Duodenal mucosa (tissue), 2 donors: ENCODE data around the gene KRT28.
A peak's percentile ranks its signal among the peaks of the same experiment; 100 is the strongest.
"Not testable (repeated sequence)": the region's sequence is repeated elsewhere in the genome, so short reads cannot be mapped to it uniquely, and the experiment has no call there.

Experiments used
- H3K27ac ChIP-seq: one replicate; pipeline ENCODE4 v1.7.0; 2013; ENCODE audit warnings: low read depth, low read length
- H3K27me3 ChIP-seq, 2 donors: one replicate each; pipeline ENCODE4 v1.7.0; 2013; ENCODE audit warnings: low read length in 2 of 2, control low read depth in 1 of 2; ENCODE audit not compliant: insufficient read depth in 2 of 2, control insufficient read depth in 1 of 2
- H3K36me3 ChIP-seq, 2 donors: one replicate each; pipeline ENCODE4 v1.7.0; 2013; ENCODE audit warnings: low read length in 2 of 2, control low read depth in 1 of 2; ENCODE audit not compliant: insufficient read depth in 2 of 2, control insufficient read depth in 1 of 2
- H3K4me1 ChIP-seq, 2 donors: one replicate each; pipeline ENCODE4 v1.7.0; 2013; ENCODE audit warnings: low read length in 2 of 2, control low read depth in 1 of 2; ENCODE audit not compliant: insufficient read depth in 2 of 2, control insufficient read depth in 1 of 2
- H3K4me3 ChIP-seq, 2 donors: one replicate each; pipeline ENCODE4 v1.7.0; 2013; ENCODE audit warnings: low read length in 2 of 2, low read depth in 1 of 2
- H3K9ac ChIP-seq, 2 donors: one replicate each; pipeline ENCODE4 v1.7.0; 2013; ENCODE audit warnings: low read length in 2 of 2, low read depth in 1 of 2
- H3K9me3 ChIP-seq, 2 donors: one replicate each; pipeline ENCODE4 v1.7.0; 2013; ENCODE audit warnings: low read length in 2 of 2, control low read depth in 1 of 2; ENCODE audit not compliant: control insufficient read depth in 1 of 2

KRT28 gene

DNA sequence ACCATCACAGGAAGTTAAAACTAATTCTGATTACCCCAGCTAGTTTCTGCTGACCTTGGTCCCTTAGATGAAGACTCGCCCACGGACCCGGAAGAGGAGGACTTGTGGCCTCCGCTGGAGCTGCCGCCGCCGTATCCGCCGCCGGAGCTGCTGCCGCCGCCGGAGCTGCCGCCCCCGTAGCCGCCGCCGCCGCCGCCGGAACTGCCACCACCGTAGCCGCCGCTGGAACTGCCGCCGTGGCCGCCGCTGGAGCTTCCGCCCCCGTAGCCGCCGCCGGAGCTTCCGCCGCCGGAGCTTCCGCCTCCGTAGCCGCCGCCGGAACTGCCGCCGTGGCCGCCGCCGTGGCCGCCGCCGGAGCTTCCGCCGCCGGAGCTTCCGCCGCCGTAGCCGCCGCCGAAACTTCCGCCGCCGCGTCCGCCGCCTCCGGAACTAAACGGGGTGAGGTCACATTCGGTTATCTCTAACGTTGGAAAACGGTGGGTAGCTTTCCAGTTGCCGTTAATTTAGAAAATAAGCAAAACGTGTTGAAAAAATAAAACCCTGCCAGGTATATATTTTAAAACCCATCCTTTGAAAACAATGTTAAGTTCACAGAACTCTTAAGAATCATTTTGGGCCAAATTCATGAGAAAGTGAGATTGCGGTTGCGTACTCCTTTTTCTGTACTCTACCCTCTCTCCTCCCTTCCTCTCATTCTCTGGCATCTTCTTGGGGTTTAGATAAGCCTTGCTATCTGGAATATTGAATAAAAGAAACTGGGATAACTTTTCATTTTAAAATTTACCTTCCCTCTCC is 19.2 kb upstream of the KRT28 start:
- H3K4me3 ChIP-seq, result peak overlapping the region; percentile 78 to 85
- peaks cover 0 to 3% of the 10 kb centered on the region in 2 donors for H3K4me1 ChIP-seq
- no peaks in the 10 kb centered on the region for H3K9me3 ChIP-seq
- H3K27me3 ChIP-seq, result no peaks in the 10 kb centered on the region
- H3K9ac ChIP-seq, result peak overlapping the region in 1 of 2 donors; percentile 50
- peak overlapping the region; percentile 91 for H3K27ac ChIP-seq
- peaks cover 0 to 8% of the 10 kb centered on the region in 2 donors for H3K36me3 ChIP-seq

DNA sequence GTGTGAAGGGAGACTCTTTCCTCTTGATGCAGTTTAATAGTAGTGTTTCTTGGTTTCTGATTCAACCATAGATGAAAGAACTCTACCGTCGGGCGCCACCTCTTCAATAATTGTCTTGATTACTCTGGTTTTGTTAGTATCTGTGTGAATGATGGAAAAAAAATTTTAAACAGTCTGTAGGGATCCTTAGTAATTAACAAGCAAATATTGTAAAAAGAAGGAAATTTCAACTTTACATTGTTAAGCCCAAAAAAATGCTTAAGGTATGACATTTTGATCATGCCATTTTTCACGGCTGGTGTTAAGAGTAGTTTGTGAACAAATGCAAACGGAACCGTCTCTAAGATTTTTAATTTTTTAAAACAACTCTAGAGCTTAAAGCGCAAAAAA is 18.6 kb upstream of the KRT28 start:
- Histone ChIP-seq H3K9me3 (no peaks in the 10 kb centered on the region), H3K4me3 (peak overlapping the region; percentile 73 to 78), H3K9ac (peak overlapping the region in 1 of 2 donors; percentile 50), H3K36me3 (peaks cover 0 to 8% of the 10 kb centered on the region in 2 donors), H3K27me3 (no peaks in the 10 kb centered on the region), H3K27ac (peak overlapping the region; percentile 91), H3K4me1 (peaks cover 0 to 3% of the 10 kb centered on the region in 2 donors)

DNA sequence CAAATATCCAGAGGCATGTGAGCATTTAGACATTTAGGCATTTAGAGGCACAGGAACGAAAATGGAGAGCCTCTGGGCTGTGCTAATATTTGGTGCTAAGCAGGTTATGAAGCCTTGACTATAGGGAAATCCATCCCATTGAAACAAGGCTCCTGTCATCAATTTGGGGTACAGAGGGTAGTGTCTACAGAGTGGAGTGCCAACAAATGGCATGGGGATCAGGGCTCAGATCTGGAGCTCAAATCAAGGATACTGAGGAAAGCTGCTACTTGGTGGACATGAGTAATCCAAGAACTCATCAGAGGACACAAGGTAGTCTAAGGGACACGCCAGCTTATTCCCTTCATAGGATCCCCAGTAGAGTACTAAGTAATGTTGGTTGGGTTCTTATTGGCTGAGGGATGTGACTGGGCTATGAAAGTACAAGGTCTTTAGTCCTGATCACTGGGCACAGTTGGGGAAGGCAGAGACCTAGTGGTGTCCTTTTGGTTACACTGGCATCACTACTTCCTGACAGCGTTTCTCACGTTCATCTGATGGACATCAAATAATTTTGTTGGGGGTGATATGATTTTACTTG is 17.4 kb upstream of the KRT28 start:
- H3K27ac ChIP-seq, result no peak overlapping the region
- H3K27me3 ChIP-seq, result peaks cover 5 to 8% of the 10 kb centered on the region in 2 donors
- peaks cover 0 to 3% of the 10 kb centered on the region in 2 donors for H3K4me1 ChIP-seq
- peaks cover 0 to 8% of the 10 kb centered on the region in 2 donors for H3K36me3 ChIP-seq
- H3K4me3 ChIP-seq, result no peak overlapping the region
- H3K9ac ChIP-seq, result no peak overlapping the region
- H3K9me3 ChIP-seq, result no peaks in the 10 kb centered on the region

DNA sequence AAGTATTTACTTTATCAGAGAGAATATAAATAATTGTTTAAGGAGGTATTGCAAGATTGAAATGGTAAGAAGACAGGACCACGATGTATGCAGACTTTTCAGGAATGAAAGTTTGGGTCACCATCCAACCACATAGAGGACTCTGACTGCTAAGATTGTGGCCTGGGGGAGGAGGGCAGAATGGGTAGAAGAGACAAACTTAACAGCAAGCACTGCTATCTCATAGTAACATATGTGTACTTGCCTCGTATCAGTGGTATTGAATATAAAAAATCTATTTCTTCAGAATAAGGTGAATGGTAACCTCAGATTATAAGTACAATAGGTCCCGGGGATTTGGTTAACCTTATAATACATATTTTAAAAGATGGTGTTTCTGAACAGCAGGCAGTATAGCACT is 16.8 kb upstream of the KRT28 start:
- H3K4me1 ChIP-seq, result peaks cover 0 to 3% of the 10 kb centered on the region in 2 donors
- H3K27me3 ChIP-seq, result peaks cover 8 to 14% of the 10 kb centered on the region in 2 donors
- no peak overlapping the region for H3K27ac ChIP-seq
- peaks cover 0 to 8% of the 10 kb centered on the region in 2 donors for H3K36me3 ChIP-seq
- no peak overlapping the region for H3K4me3 ChIP-seq
- H3K9ac ChIP-seq, result no peak overlapping the region
- H3K9me3 ChIP-seq, result no peaks in the 10 kb centered on the region

DNA sequence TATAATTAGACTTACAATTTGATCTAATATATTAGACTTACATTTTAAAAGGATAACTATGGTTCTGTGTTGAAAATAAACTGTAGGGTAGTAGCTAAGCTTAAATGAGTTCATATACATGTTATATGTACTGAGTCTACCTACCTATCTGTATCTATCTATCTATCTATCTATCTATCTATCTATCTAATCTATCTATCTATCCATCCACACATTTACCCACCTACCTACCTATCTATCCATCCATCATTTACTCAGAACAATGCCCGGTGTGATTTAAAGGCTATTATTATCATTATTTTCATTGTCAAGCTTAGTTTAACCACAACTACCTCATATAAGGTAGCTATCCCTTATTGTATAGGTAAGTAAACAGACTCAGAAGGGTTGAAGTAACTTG is 15.6 kb upstream of the KRT28 start:
- H3K27ac ChIP-seq, result no peak overlapping the region
- peaks cover 0 to 3% of the 10 kb centered on the region in 2 donors for H3K4me1 ChIP-seq
- no peak overlapping the region for H3K4me3 ChIP-seq
- no peaks in the 10 kb centered on the region for H3K9me3 ChIP-seq
- H3K27me3 ChIP-seq, result peaks cover 13 to 24% of the 10 kb centered on the region in 2 donors
- H3K9ac ChIP-seq, result no peak overlapping the region
- H3K36me3 ChIP-seq, result peaks cover 0 to 8% of the 10 kb centered on the region in 2 donors

DNA sequence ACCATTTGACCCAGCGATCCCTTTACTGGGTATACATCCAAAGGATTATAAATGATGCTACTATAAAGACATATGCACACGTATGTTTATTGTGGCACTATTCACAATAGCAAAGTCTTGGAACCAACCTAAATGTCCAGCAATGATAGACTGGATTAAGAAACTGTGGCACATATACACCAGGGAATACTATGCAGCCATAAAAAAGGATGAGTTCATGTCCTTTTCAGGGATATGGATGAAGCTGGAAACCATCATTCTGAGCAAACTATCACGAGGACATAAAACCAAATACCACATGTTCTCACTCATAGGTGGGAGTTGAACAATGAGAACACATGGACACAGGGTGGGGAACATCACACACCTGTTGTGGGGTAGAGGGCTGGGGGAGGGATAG is 14.9 kb upstream of the KRT28 start:
- not testable (repeated sequence) for H3K9ac ChIP-seq, H3K36me3 ChIP-seq, H3K27ac ChIP-seq

DNA sequence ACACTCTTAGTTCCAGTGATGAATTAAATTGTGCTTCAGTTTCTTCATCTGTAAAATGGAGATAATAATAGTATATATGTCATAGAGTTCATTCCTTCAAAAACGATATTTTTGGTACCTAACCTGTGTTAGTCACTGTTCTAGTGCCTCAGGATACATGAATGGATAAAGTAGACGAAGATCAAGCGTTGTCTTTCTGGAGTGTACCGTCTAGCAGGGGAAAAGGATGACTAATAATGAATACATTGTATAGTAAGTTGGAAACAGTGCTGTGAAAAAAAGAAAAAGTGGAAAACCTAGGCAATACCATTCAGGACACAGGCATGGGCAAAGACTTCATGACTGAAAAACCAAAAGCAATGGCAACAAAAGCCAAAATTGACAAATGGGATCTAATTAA is 14.0 kb upstream of the KRT28 start:
- no peak overlapping the region for H3K27ac ChIP-seq
- H3K27me3 ChIP-seq, result peaks cover 19 to 37% of the 10 kb centered on the region in 2 donors
- H3K9me3 ChIP-seq, result no peaks in the 10 kb centered on the region
- peaks cover 0 to 8% of the 10 kb centered on the region in 2 donors for H3K36me3 ChIP-seq
- H3K4me1 ChIP-seq, result peaks cover 0 to 3% of the 10 kb centered on the region in 2 donors
- no peak overlapping the region for H3K4me3 ChIP-seq
- no peak overlapping the region for H3K9ac ChIP-seq

More for the DNA sequence above, 14.9 kb upstream of the KRT28 start:
- H3K4me3 ChIP-seq, H3K4me1 ChIP-seq, H3K9me3 ChIP-seq: not testable (repeated sequence)
- peaks cover 19 to 31% of the 10 kb centered on the region in 2 donors for H3K27me3 ChIP-seq

DNA sequence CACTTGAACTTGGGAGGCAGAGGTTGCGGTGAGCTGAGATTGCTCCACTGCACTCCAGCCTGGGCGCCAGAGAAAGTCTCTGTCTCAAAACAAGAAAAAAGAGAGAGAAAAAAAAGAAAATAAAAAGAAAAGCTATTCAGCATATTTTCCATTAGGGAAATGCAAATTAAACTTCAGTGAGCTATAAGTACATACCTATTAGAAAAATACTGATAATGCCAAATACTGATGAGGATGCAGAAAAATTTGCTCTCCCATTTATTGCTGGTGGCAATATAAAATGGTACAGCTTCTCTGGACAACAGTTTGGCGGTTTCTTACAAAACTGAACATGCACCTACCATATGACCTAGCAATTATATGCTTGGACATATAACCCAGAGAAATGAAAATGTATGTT is 12.9 kb upstream of the KRT28 start:
- H3K9me3 ChIP-seq, result no peaks in the 10 kb centered on the region
- no peaks in the 10 kb centered on the region for H3K4me1 ChIP-seq
- no peak overlapping the region for H3K9ac ChIP-seq
- H3K4me3 ChIP-seq, result no peak overlapping the region
- no peak overlapping the region for H3K27ac ChIP-seq
- peaks cover 21 to 40% of the 10 kb centered on the region in 2 donors for H3K27me3 ChIP-seq
- peaks cover 0 to 8% of the 10 kb centered on the region in 2 donors for H3K36me3 ChIP-seq

DNA sequence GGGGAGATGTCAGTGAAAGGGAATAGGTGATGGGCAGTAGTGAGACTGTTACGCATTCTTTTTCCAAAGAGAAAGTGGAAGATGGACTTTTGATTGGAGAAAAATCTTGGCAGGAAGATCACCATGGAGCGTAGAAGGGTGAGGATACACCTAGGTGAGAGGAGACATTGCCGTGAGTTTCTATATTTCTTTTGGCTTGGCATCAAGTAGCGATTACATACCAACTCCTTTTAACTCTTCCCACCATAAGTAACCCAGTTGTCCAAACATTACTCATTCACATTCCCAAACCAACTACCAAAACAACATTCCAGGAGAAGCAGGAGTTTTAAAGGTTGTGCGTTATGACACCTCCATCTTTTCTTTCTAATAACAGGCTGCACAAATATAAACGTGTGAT is 10.7 kb upstream of the KRT28 start:
- H3K27ac ChIP-seq, result no peak overlapping the region
- peaks cover 35 to 49% of the 10 kb centered on the region in 2 donors for H3K27me3 ChIP-seq
- H3K4me1 ChIP-seq, result no peaks in the 10 kb centered on the region
- H3K36me3 ChIP-seq, result no peaks in the 10 kb centered on the region
- no peaks in the 10 kb centered on the region for H3K9me3 ChIP-seq
- H3K4me3 ChIP-seq, result no peak overlapping the region
- no peak overlapping the region for H3K9ac ChIP-seq

DNA sequence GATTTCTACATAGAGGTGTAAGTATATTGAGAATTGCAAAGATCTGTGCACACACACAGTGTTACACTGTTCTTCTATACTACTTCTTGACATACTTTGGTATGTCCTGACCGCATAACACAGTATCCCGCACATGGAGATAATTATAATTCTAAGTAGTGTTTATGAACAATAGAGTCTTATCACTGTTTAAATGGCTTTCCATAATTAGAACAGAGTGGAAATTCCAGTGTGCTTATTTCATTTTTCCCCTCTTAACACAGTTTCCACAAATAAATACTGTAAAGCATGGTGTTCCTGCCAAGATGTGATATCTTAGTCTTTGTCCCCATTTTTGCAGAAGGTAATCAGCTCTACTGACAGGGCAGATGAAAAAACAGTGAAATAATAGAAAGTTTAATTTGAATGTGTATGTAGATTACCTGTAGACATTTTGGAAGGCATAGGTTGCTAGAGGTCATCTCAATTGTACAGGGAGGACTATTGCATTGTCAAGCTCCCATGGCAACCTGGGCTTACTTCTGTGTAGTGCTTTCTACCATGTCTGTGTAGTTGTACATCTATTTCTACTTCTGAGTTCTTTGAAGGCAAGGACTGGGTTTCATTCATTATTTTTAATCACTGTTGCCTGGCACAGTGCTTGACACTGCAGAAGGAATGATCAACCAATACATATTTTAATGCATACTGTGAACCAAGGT is 10.1 kb upstream of the KRT28 start:
- Histone ChIP-seq H3K4me1 (no peaks in the 10 kb centered on the region), H3K36me3 (no peaks in the 10 kb centered on the region), H3K9ac (no peak overlapping the region), H3K27ac (no peak overlapping the region), H3K9me3 (no peaks in the 10 kb centered on the region), H3K27me3 (peaks cover 35 to 53% of the 10 kb centered on the region in 2 donors), H3K4me3 (no peak overlapping the region)
